Gastroesophageal sphincter (tissue), 4 donors: ENCODE data around the gene HS3ST4. TPM values are rescaled to one million over a fixed set of nuclear protein-coding genes. Genes with fewer than 3 reads are reported as not detected.
"Not testable (repeated sequence)": the region's sequence is repeated elsewhere in the genome, so short reads cannot be mapped to it uniquely, and the experiment has no call there.

ENCODE experiments used
- ATAC-seq: fragments of 150-250 bp; one replicate; pipeline ENCODE4 v1.9.1; 2016; ENCODE audit warnings: mild to moderate bottlenecking, moderate library complexity
- H3K27ac ChIP-seq, 4 donors: fragments of 200-600 bp; sonication (generic) in 3 of 4; 1 replicate in 3 of 4; 2 replicates in 1 of 4; pipeline ENCODE4 v1.5.1; 2016 to 2019
- H3K27me3 ChIP-seq: fragments of 200-600 bp; sonication (generic); one replicate; pipeline ENCODE4 v1.5.1; 2019
- H3K36me3 ChIP-seq, 2 donors: fragments of 200-600 bp; sonication (generic); one replicate each; pipeline ENCODE4 v1.5.1; 2019; ENCODE audit warnings: control low read depth in 1 of 2
- H3K4me1 ChIP-seq, 3 donors: fragments of 200-600 bp; sonication (generic); 1 replicate in 2 of 3; 2 replicates in 1 of 3; pipeline ENCODE4 v1.5.1; 2016 to 2019; ENCODE audit warnings: control low read depth in 2 of 3
- H3K4me3 ChIP-seq, 2 donors: fragments of 200-600 bp; sonication (generic); one replicate each; pipeline ENCODE4 v1.5.1; 2019; ENCODE audit warnings: mild to moderate bottlenecking in 1 of 2, moderate library complexity in 1 of 2
- H3K9me3 ChIP-seq, 3 donors: fragments of 200-600 bp; sonication (generic); one replicate each; pipeline ENCODE4 v1.5.1; 2017 to 2019; ENCODE audit warnings: control low read depth in 2 of 3
- EP300 ChIP-seq: sonication (generic); formaldehyde crosslinking; IDR thresholded peaks from one replicate; pipeline ENCODE4 v1.6.1; 2017; ENCODE audit warnings: antibody characterized with exemption, mild to moderate bottlenecking
- POLR2A ChIP-seq, 2 donors: fragments of 450-650 bp; IDR thresholded peaks; one replicate each; pipeline ENCODE4 v1.6.1; 2017; ENCODE audit warnings: antibody characterized with exemption in 2 of 2, mild to moderate bottlenecking in 2 of 2, moderate library complexity in 1 of 2
- POLR2AphosphoS5 ChIP-seq: sonication (generic); formaldehyde crosslinking; IDR thresholded peaks from one replicate; pipeline ENCODE4 v1.6.1; 2017; ENCODE audit warnings: antibody characterized with exemption
- WGBS, 2 donors: methylation state at CpG; one replicate each; pipeline ENCODE4 v1.1.5; 2018; ENCODE audit warnings: low coverage in 1 of 2; 5-methylcytosine and 5-hydroxymethylcytosine counted together
- total RNA-seq, 4 donors: library from RNA; depleted of rRNA; stranded (reverse); fragments of >200 nt; gene quantifications; one replicate each; pipeline ENCODE4 v1.1.0, GENCODE V29; 2016
- TF ChIP-seq, protein P1 (sequence below), 4 experiments: fragments of 200-600 bp in 2 of 4; fragments of 450-650 bp in 2 of 4; sonication (generic) in 1 of 4; IDR thresholded peaks; one replicate each; pipeline ENCODE4 v1.5.1; 2017 to 2019; ENCODE audit warnings: antibody characterized with exemption in 4 of 4, mild to moderate bottlenecking in 2 of 4, moderate library complexity in 2 of 4

Gene HS3ST4
- total RNA-seq, 4 donors from 2014 or later = 0.12 TPM; not detected in 3

GRCh38 chr16:25764466-25764865 is 72.7 kb downstream of the HS3ST4 start:
- no peak for ATAC-seq
- 100% methylated on average over 2 of the region's 2 CpGs; no CpG with 5 or more reads in 1 of the 2 donors for WGBS, 2 donors
- Histone ChIP-seq H3K27me3 (no peaks in the 10 kb centered on the region), H3K36me3 (no peaks in the 10 kb centered on the region), H3K4me3 (no peak overlapping the region), H3K4me1 (no peaks in the 10 kb centered on the region), H3K9me3 (no peaks in the 10 kb centered on the region), H3K27ac (no peak overlapping the region)
- TF ChIP-seq, protein P1, sequence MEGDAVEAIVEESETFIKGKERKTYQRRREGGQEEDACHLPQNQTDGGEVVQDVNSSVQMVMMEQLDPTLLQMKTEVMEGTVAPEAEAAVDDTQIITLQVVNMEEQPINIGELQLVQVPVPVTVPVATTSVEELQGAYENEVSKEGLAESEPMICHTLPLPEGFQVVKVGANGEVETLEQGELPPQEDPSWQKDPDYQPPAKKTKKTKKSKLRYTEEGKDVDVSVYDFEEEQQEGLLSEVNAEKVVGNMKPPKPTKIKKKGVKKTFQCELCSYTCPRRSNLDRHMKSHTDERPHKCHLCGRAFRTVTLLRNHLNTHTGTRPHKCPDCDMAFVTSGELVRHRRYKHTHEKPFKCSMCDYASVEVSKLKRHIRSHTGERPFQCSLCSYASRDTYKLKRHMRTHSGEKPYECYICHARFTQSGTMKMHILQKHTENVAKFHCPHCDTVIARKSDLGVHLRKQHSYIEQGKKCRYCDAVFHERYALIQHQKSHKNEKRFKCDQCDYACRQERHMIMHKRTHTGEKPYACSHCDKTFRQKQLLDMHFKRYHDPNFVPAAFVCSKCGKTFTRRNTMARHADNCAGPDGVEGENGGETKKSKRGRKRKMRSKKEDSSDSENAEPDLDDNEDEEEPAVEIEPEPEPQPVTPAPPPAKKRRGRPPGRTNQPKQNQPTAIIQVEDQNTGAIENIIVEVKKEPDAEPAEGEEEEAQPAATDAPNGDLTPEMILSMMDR (IDR thresholded peaks at IDR 0.05) = no peak
- no peak for TF ChIP-seq EP300
- no peak for TF ChIP-seq POLR2AphosphoS5
- no peak for TF ChIP-seq POLR2A (IDR thresholded peaks at IDR 0.05)

- WGBS, 2 donors = 70 to 100% methylated on average over 1 of the region's 1 CpG
- ATAC-seq = no peak
- Histone ChIP-seq H3K27me3 (peaks cover 6% of the 10 kb centered on the region), H3K36me3 (no peaks in the 10 kb centered on the region), H3K4me1 (no peaks in the 10 kb centered on the region), H3K4me3 (no peak overlapping the region), H3K9me3 (peaks cover 0 to 12% (median 0%) of the 10 kb centered on the region in 3 donors), H3K27ac (no peak overlapping the region)
- TF ChIP-seq POLR2AphosphoS5 (no peak), POLR2A (IDR thresholded peaks at IDR 0.05) (no peak), EP300 (no peak)
- TF ChIP-seq, protein P1 (IDR thresholded peaks at IDR 0.05) = no peak
Measured at GRCh38 chr16:25771216-25771615, 79.5 kb downstream of the HS3ST4 start.

DNA sequence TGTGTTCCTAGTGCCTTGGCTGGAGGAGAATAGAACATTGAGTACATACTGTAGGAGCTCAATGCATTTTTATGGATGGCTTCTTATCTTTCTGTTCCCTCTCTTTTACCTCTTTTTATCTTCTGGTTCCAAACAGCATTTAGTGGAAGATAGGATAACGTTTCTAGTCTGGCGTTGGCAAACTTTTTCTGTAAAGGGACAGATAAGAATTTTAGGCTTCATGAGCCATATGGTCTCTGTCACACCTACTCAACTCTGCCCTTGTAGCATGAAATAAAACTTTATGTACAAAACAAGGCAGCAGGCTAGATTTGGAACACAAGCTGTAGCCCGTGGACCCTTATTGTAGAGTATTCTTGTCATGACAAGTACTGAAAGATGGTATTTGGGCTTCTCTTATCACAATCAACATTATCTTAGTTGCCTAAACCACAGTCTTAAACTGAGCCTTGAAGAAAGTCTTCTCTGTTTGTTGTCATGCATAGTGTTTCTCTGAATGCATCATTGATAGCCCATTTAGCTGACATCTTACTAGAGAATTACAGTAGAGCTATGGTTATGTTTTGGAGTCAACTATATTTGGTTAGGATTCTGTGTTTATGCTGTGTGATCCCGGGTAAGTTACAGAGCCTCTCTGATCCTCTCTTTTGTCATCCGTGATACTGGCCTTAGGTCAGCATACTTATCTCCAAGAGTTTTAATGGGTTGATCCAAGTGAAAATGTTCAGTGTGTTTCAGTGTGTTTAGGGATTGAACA is 80.2 kb downstream of the HS3ST4 start:
- Histone ChIP-seq H3K27me3 (peaks cover 6% of the 10 kb centered on the region), H3K4me3 (no peak overlapping the region), H3K9me3 (peaks cover 0 to 12% (median 0%) of the 10 kb centered on the region in 3 donors), H3K4me1 (no peaks in the 10 kb centered on the region), H3K27ac (no peak overlapping the region), H3K36me3 (no peaks in the 10 kb centered on the region)
- TF ChIP-seq EP300 = no peak
- ATAC-seq = no peak
- WGBS, 2 donors = 37 to 52% methylated on average over 5 of the region's 5 CpGs

DNA sequence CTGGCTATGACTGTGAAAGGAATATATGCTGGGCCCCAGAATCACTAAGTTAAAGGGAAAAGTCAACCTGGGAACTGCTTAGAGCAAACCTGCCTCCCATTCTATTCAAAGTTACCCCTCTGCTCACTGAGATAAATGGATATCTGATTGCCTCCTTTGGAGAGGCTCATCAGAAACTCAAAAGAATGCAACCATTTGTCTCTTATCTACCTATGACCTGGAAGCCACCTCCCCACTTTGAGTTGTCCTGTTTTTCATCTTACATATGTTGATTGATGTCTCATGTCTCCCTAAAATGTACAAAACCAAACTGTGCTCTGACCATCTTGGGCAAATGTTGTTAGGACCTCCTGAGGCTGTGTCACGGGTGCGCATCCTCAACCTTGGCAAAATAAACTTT is 84.5 kb downstream of the HS3ST4 start:
- H3K9me3 ChIP-seq = peaks cover 0 to 12% (median 0%) of the 10 kb centered on the region in 3 donors
- WGBS, 2 donors = 50 to 74% methylated on average over 2 of the region's 2 CpGs
- H3K4me1 ChIP-seq, ATAC-seq, H3K27ac ChIP-seq, H3K36me3 ChIP-seq, H3K27me3 ChIP-seq, H3K4me3 ChIP-seq: not testable (repeated sequence)

DNA sequence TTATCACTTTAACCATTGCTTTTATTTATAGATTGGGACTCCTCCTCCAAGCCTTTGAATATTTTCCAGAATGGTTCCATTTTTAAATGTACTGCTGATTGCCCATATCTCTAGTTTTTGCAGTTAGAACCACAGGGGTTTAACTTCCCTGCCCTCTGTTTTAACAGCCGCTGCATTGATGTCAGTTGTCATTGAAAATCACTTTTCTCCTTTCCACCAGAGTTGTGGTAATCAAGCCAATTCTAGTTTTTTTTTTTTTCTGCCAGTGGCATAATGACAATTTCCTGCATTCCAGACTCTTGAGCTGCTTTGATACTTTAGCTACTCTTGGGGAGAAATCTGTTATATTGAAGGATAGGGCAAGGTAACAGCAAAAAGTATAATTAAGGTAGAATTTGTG is 91.5 kb downstream of the HS3ST4 start:
- H3K36me3 ChIP-seq = no peaks in the 10 kb centered on the region
- H3K27me3 ChIP-seq = no peaks in the 10 kb centered on the region
- no peak overlapping the region for H3K27ac ChIP-seq
- H3K4me3 ChIP-seq = no peak overlapping the region
- ATAC-seq = no peak
- H3K4me1 ChIP-seq = no peaks in the 10 kb centered on the region
- TF ChIP-seq POLR2A (IDR thresholded peaks at IDR 0.05) (no peak), POLR2AphosphoS5 (no peak), EP300 (no peak)
- TF ChIP-seq, protein P1 (IDR thresholded peaks at IDR 0.05) = no peak
- 42% methylated on average over 1 of the region's 1 CpG; no CpG with 5 or more reads in 1 of the 2 donors for WGBS, 2 donors
- no peaks in the 10 kb centered on the region for H3K9me3 ChIP-seq

- no peaks in the 10 kb centered on the region for H3K36me3 ChIP-seq
- no peak overlapping the region for H3K27ac ChIP-seq
- H3K9me3 ChIP-seq = no peaks in the 10 kb centered on the region
- TF ChIP-seq POLR2A (IDR thresholded peaks at IDR 0.05) = no peak
- TF ChIP-seq, protein P1 (IDR thresholded peaks at IDR 0.05) = no peak
- no peak for TF ChIP-seq POLR2AphosphoS5
- H3K4me1 ChIP-seq = no peaks in the 10 kb centered on the region
- ATAC-seq = no peak
- H3K27me3 ChIP-seq = no peaks in the 10 kb centered on the region
- 47 to 66% methylated on average over 4 of the region's 4 CpGs for WGBS, 2 donors
- no peak overlapping the region for H3K4me3 ChIP-seq
Measured at GRCh38 chr16:25785361-25785760, 93.6 kb downstream of the HS3ST4 start.
